Cardiac ventricle fibroblast (primary cell): ENCODE data around the gene CCDC17. TPM values are rescaled to one million over a fixed set of nuclear protein-coding genes. Genes with fewer than 3 reads are reported as not detected.

Experiments
- total RNA-seq: library from RNA; depleted of rRNA; stranded (reverse); fragments of >200 nt; gene quantifications from 2 replicates; pipeline ENCODE4 v1.2.3, GENCODE V29; 2015

Gene CCDC17
- 0.10 and 1.00 TPM in 2 replicates for total RNA-seq

GRCh38 chr1:45623972-45624371 lies at the start of gene CCDC17:
TSS of gene CCDC17 (minus strand) at chr1:45624054. CDS start at chr1:45623909, 145 bp downstream.

DNA sequence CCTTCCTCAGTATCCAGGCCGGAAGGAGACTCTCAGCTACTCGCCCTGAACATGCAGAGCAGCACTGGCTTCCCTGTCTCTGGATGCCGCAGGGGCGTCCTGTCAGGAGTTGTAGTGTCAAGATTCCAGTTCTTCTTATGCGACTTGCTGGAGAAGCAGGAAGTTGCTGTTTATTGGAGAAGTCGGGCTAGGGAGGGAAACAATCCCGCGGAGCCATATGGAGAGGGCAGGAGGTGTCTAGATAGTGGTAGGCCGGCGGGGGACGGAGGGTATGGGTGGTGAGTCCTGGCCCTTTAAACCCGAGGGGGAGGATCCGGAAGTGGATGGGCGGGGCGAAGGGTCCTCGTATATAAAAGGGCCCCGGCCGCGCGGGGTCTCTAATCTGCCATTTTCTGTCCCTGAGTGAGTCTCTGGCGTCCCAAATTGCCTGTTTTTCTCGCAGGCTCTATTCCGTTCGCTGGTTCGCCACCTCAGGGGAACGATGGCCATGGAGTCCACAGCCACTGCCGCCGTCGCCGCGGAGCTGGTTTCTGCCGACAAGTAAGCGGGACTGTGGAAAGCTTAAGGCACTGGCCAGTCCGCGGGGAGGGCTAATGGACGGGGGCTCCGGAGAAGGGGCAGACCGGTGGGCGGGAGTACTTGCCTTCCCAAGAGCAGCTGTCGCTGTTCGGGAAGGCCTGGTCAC lies 40.0 kb downstream of the CCDC17 start, which contains the start of gene NASP:
NASP (plus strand) TSS at position 376 of the 685 bp plus-strand sequence; CDS start at position 482, 106 bp downstream.

Other genes starting within 250 kb of the CCDC17 start
- gene TESK2, start 132.9 kb downstream of the CCDC17 start, total RNA-seq = 2.2 and 3.3 TPM in 2 replicates
- gene CCDC163, start 124.0 kb downstream of the CCDC17 start, total RNA-seq = 1.8 and 2.6 TPM in 2 replicates
- 5.9 and 7.1 TPM in 2 replicates for gene MMACHC, start 123.8 kb downstream of the CCDC17 start, total RNA-seq
- gene PRDX1, start 102.2 kb downstream of the CCDC17 start, total RNA-seq = 353 and 414 TPM in 2 replicates
- 101 and 107 TPM in 2 replicates for gene AKR1A1, start 73.2 kb downstream of the CCDC17 start, total RNA-seq
- gene NASP, start 40.0 kb downstream of the CCDC17 start, total RNA-seq = 30.9 and 37.8 TPM in 2 replicates
- 37.9 and 44.9 TPM in 2 replicates for gene GPBP1L1, start 62.5 kb upstream of the CCDC17 start, total RNA-seq
- gene TMEM69, start 64.1 kb upstream of the CCDC17 start, total RNA-seq = 18.8 and 30.7 TPM in 2 replicates
- gene IPP, start 126.6 kb upstream of the CCDC17 start, total RNA-seq = 8.3 and 10.5 TPM in 2 replicates
- 10.3 and 11.1 TPM in 2 replicates for gene MAST2, start 179.6 kb upstream of the CCDC17 start, total RNA-seq